GM23338 (cell line): Measurements from ENCODE around the gene FHAD1. TPM values are rescaled to one million over a fixed set of nuclear protein-coding genes. Genes with fewer than 3 reads are reported as not detected.
A peak's percentile ranks its signal among the peaks of the same experiment; 100 is the strongest.

Experiments used
- ATAC-seq: fragments of 200-7000 bp; cut with Tn5 transposase; 3 replicates; pipeline ENCODE4 v1.9.1; 2020
- DNase-seq: peaks from one replicate; pipeline ENCODE4 v3.0.0-alpha.2; 2015; ENCODE audit warnings: low spot score
- H2AFZ ChIP-seq: fragments of 200-600 bp; sonication (generic); 2 replicates; pipeline ENCODE4 v1.8.0; 2016; ENCODE audit warnings: antibody characterized with exemption, mild to moderate bottlenecking, moderate library complexity
- H3F3A ChIP-seq: fragments of 200-600 bp; sonication (generic); replicated peaks from 2 replicates; pipeline ENCODE4 v1.8.0; 2017; ENCODE audit warnings: antibody characterized with exemption, mixed run types, low read depth
- H3K27ac ChIP-seq: fragments of 200-600 bp; sonication (generic); 2 replicates; pipeline ENCODE4 v1.6.1; 2016; ENCODE audit warnings: low read depth
- H3K27me3 ChIP-seq: fragments of 200-600 bp; sonication (generic); 2 replicates; pipeline ENCODE4 v1.8.0; 2016; ENCODE audit warnings: mild to moderate bottlenecking, mixed run types, moderate library complexity; ENCODE audit not compliant: insufficient read depth
- H3K36me3 ChIP-seq: fragments of 200-600 bp; sonication (generic); 2 replicates; pipeline ENCODE4 v1.8.0; 2016; ENCODE audit warnings: mild to moderate bottlenecking; ENCODE audit not compliant: insufficient read depth
- H3K4me1 ChIP-seq: fragments of 200-600 bp; sonication (generic); 2 replicates; pipeline ENCODE4 v1.8.0; 2016; ENCODE audit warnings: mild to moderate bottlenecking, moderate library complexity; ENCODE audit not compliant: insufficient read depth
- H3K4me2 ChIP-seq: fragments of 200-600 bp; sonication (generic); 2 replicates; pipeline ENCODE4 v1.7.1; 2017; ENCODE audit warnings: mixed run types
- H3K4me3 ChIP-seq: fragments of 200-600 bp; sonication (generic); 2 replicates; pipeline ENCODE4 v1.6.1; 2016; ENCODE audit warnings: mixed run types
- H3K79me2 ChIP-seq: fragments of 200-600 bp; sonication (generic); replicated peaks from 2 replicates; pipeline ENCODE4 v1.8.0; 2017; ENCODE audit warnings: mild to moderate bottlenecking; ENCODE audit not compliant: insufficient read depth
- H3K9me2 ChIP-seq: fragments of 200-600 bp; sonication (generic); 2 replicates; pipeline ENCODE4 v1.8.0; 2017; ENCODE audit not compliant: insufficient read depth
- H4K20me1 ChIP-seq: fragments of 200-600 bp; sonication (generic); replicated peaks from 2 replicates; pipeline ENCODE4 v1.8.0; 2017; ENCODE audit warnings: mild to moderate bottlenecking; ENCODE audit not compliant: insufficient read depth
- H3K27ac Mint-ChIP-seq: 2 replicates; pipeline ENCODE4 v1.8.0; 2020; ENCODE audit warnings: inconsistent platforms, mild to moderate bottlenecking, moderate library complexity, mixed read lengths
- H3K27me3 Mint-ChIP-seq: 3 replicates; pipeline ENCODE4 v1.8.0; 2022; ENCODE audit warnings: low read depth, mild to moderate bottlenecking, moderate library complexity, mixed read lengths, inconsistent platforms; ENCODE audit not compliant: insufficient read depth, poor library complexity
- H3K36me3 Mint-ChIP-seq: 3 replicates; pipeline ENCODE4 v1.8.0; 2021; ENCODE audit warnings: low read depth, mild to moderate bottlenecking, inconsistent platforms, moderate library complexity, mixed read lengths
- H3K4me1 Mint-ChIP-seq: 3 replicates; pipeline ENCODE4 v1.8.0; 2020; ENCODE audit warnings: mild to moderate bottlenecking, inconsistent platforms, mixed read lengths
- H3K4me3 Mint-ChIP-seq: 3 replicates; pipeline ENCODE4 v1.8.0; 2021; ENCODE audit warnings: moderate library complexity, mild to moderate bottlenecking, inconsistent platforms, mixed read lengths
- H3K9me3 Mint-ChIP-seq: 3 replicates; pipeline ENCODE4 v1.8.0; 2020; ENCODE audit warnings: moderate library complexity, mild to moderate bottlenecking, inconsistent platforms, mixed read lengths
- CREB1 ChIP-seq: fragments of 250-450 bp; sonication (Bioruptor Pico); IDR thresholded peaks from 2 replicates; pipeline ENCODE4 v1.5.0; 2020; ENCODE audit warnings: low read depth, mild to moderate bottlenecking, moderate library complexity
- EZH2 ChIP-seq: fragments of 200-600 bp; sonication (generic); IDR thresholded peaks from one replicate; pipeline ENCODE4 v1.8.0; 2017; ENCODE audit warnings: antibody characterized with exemption, mild to moderate bottlenecking, low read depth; ENCODE audit not compliant: unreplicated experiment
- EZH2phosphoT487 ChIP-seq: fragments of 200-600 bp; sonication (generic); IDR thresholded peaks from one replicate; pipeline ENCODE4 v1.8.1; 2018; ENCODE audit warnings: antibody characterized with exemption; ENCODE audit not compliant: unreplicated experiment
- JUNB ChIP-seq: IDR thresholded peaks from one replicate; pipeline ENCODE4 v1.6.1; 2016; ENCODE audit warnings: antibody characterized with exemption; ENCODE audit not compliant: unreplicated experiment
- ZNF114 ChIP-seq: fragments of 250-450 bp; sonication (Bioruptor Pico); IDR thresholded peaks from 2 replicates; pipeline ENCODE4 v1.5.0; 2020; ENCODE audit warnings: mild to moderate bottlenecking, moderate library complexity
- polyA plus RNA-seq: library from polyadenylated mRNA; unstranded; fragments of >200 nt; fragmentation: Nextera tagmentation; extraction: Ambion mirVana; gene quantifications from 2 replicates; pipeline ENCODE4 v1.2.1, GENCODE V29; 2016
- total RNA-seq: library from RNA; depleted of rRNA; stranded (reverse); fragments of >200 nt; shearing (Covaris generic); gene quantifications from 2 replicates; pipeline ENCODE4 v1.2.3, GENCODE V29; 2014
- TF ChIP-seq, protein P1 (sequence below): IDR thresholded peaks from one replicate; pipeline ENCODE4 v1.6.1; 2018; ENCODE audit warnings: antibody characterized with exemption; ENCODE audit not compliant: unreplicated experiment
- TF ChIP-seq, protein P2 (sequence below), 2 experiments: fragments of 200-600 bp in 1 of 2; sonication (generic) in 1 of 2; conservative IDR thresholded peaks; 2 replicates each; pipeline versions ENCODE4 v1.5.1 to v1.6.1; 2016 to 2017; ENCODE audit warnings: antibody characterized with exemption in 2 of 2, low read depth in 2 of 2, mild to moderate bottlenecking in 2 of 2, moderate library complexity in 1 of 2

Gene FHAD1
- total and polyA plus RNA-seq, 2 experiments from 2014 or later: 1.8 to 3.3 TPM

DNA sequence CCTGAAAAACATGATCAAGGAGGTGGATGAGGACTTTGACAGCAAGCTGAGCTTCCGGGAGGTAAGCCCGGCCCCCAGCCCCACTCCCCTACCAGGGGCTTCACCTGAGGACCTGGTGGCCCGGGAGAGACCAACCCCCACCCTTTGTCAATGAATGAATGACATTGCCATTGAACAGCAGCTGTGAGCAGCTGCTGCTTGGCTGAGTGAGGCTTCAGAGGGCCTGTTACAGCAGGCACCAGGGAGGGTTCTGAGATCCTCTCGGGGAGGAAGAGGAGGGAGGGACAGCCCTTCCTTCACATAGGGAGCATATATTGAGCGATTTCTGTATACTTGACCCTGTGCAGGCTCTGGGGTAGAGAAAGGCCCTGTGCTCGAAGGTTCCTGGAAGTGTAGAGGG lies 178.9 kb downstream of the FHAD1 start (continued):
- TF ChIP-seq, protein P1, sequence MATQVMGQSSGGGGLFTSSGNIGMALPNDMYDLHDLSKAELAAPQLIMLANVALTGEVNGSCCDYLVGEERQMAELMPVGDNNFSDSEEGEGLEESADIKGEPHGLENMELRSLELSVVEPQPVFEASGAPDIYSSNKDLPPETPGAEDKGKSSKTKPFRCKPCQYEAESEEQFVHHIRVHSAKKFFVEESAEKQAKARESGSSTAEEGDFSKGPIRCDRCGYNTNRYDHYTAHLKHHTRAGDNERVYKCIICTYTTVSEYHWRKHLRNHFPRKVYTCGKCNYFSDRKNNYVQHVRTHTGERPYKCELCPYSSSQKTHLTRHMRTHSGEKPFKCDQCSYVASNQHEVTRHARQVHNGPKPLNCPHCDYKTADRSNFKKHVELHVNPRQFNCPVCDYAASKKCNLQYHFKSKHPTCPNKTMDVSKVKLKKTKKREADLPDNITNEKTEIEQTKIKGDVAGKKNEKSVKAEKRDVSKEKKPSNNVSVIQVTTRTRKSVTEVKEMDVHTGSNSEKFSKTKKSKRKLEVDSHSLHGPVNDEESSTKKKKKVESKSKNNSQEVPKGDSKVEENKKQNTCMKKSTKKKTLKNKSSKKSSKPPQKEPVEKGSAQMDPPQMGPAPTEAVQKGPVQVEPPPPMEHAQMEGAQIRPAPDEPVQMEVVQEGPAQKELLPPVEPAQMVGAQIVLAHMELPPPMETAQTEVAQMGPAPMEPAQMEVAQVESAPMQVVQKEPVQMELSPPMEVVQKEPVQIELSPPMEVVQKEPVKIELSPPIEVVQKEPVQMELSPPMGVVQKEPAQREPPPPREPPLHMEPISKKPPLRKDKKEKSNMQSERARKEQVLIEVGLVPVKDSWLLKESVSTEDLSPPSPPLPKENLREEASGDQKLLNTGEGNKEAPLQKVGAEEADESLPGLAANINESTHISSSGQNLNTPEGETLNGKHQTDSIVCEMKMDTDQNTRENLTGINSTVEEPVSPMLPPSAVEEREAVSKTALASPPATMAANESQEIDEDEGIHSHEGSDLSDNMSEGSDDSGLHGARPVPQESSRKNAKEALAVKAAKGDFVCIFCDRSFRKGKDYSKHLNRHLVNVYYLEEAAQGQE: no peak
- TF ChIP-seq EZH2phosphoT487 (no peak), ZNF114 (CRISPR knock-in tag) (no peak), EZH2 (no peak), CREB1 (CRISPR knock-in tag) (no peak)

DNA sequence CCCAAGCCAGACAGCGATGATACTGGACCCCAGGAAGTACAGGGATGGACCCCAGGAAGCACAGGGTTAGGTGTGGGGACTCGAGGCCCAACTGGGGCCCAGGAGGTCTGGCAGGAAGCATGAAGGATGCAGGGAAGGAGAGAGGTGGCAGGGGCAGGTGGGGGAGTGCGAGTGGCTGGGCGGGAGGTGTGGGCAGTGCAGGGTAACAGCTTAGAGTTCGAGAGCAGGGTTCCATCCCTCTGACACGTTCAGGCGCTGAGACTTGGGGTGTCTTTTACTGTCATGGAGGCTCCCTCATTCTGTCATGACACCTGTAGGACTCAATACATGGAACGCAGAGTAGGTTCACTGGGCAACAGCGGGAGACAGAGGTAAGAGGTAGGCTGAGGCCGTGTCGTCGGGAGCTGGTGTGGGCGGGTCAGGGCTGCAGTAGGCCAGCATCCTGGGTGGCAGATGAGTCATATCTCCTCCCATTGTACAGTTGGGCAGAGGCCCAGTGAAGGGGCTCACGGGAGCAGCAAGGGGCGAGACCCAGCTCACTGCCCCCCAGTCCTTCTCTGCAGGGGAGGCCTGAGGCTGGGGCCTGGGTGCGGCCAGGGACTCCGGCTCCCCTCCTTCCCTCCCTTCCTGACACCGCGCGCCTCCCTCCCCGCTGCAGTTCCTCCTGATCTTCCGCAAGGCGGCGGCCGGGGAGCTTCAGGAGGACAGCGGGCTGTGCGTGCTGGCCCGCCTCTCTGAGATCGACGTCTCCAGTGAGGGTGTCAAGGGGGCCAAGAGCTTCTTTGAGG lies 179.7 kb downstream of the FHAD1 start:
- Histone ChIP-seq H3K27ac (no peak overlapping the region), H3F3A (no peaks in the 10 kb centered on the region), H3K4me2 (no peak overlapping the region), H3K9me2 (no peaks in the 10 kb centered on the region), H2AFZ (no peak overlapping the region), H3K79me2 (no peaks in the 10 kb centered on the region), H3K4me3 (no peak overlapping the region), H3K27me3 (no peaks in the 10 kb centered on the region), H4K20me1 (no peaks in the 10 kb centered on the region), H3K4me1 (no peaks in the 10 kb centered on the region), H3K36me3 (no peaks in the 10 kb centered on the region)
- Mint-ChIP-seq H3K4me3 (no peak overlapping the region), H3K27ac (0 out of 2 replicates have a peak overlapping the region, but pooled peaks have one; percentile 33), H3K36me3 (no peaks in the 10 kb centered on the region; the same call in 2 of the 3 replicates), H3K9me3 (peaks cover 2% of the 10 kb centered on the region; the same call in 1 of the 3 replicates), H3K4me1 (peaks cover 7% of the 10 kb centered on the region; the same call in 1 of the 3 replicates), H3K27me3 (peaks cover 13% of the 10 kb centered on the region)
- TF ChIP-seq JUNB: no peak
- TF ChIP-seq, protein P2, sequence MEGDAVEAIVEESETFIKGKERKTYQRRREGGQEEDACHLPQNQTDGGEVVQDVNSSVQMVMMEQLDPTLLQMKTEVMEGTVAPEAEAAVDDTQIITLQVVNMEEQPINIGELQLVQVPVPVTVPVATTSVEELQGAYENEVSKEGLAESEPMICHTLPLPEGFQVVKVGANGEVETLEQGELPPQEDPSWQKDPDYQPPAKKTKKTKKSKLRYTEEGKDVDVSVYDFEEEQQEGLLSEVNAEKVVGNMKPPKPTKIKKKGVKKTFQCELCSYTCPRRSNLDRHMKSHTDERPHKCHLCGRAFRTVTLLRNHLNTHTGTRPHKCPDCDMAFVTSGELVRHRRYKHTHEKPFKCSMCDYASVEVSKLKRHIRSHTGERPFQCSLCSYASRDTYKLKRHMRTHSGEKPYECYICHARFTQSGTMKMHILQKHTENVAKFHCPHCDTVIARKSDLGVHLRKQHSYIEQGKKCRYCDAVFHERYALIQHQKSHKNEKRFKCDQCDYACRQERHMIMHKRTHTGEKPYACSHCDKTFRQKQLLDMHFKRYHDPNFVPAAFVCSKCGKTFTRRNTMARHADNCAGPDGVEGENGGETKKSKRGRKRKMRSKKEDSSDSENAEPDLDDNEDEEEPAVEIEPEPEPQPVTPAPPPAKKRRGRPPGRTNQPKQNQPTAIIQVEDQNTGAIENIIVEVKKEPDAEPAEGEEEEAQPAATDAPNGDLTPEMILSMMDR (conservative IDR thresholded peaks at IDR 0.05; ENCODE audit: low read depth in 2 of 2): 0 out of 4 replicates have a peak, but pooled peaks of 1 of the 2 experiments have one; percentile 1
- no peak for DNase-seq
- no peak; the same call in 2 of the 3 replicates for ATAC-seq
